ENCODE measurements around the gene KIAA0232. TPM values are rescaled to one million over a fixed set of nuclear protein-coding genes. Genes with fewer than 3 reads are reported as not detected.
"Not testable (repeated sequence)": the region's sequence is repeated elsewhere in the genome, so short reads cannot be mapped to it uniquely, and the experiment has no call there.

KIAA0232 gene
- total and polyA plus RNA-seq, 7 donors: 8.7 to 79.8 (median 53.3) TPM

DNA sequence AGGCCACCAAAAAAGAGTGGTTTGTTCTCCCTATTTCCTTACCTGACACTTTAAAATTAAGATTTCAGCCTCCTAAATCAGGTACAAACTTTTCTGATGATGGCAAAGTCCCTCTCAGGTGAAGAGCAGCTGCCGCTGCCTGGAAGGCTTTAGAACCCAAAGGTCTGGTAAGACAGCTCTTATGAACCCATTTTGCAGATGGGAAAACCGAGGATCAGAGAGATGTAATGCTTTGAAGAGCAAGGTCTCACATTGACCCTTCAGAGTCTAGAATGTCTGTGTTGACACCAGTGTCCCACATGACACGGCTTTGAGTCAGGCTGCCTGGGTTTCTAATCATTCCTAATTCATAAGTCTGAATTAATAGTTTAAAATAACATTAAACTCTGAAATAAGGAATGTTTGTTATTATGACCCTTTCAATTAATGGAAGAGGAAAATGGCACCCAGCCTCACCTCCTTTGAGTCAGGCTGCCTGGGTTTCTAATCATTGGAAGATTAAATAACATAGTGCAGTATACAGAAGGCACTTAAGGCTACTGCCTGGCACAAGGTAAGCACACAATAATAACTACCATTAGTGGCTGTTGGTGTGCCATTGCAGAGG is 27.9 kb upstream of the KIAA0232 start:
- intact Hi-C loops (cut with DNase I): no loop called here
- ATAC-seq: no peak

DNA sequence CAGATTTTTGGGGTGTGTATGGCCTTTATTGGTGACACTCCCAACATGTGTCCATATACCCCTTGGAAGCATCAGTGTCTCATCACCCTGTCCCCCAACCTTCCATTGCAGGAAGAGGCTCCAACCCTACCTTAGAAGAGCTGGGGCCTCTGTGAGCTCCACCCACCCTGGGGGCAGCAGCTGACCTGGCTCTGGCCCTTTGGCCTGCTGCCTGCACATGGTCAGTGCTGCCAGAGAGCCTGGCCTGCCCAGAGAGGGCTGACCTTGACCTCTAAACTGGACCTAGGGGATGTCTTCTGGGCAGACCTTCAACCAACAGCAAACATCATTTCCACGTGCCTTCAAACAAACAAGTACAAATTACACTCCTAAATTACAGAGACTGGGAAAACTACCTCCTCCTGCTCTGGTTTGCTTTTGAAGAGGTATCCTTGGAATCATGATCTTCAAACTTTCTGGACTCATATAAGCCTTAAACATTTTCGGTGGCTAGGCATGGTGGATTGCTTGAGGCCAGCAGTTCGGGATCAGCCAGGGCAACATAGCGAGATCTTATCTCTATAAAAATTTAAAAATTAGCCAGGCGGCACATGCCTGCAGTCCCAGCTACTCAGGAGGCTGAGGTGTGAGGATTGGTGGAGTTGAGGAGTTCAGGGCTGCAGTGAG is 27.3 kb upstream of the KIAA0232 start:
- WGBS, 3 donors: 77 to 87% (median 80%) methylated on average over 5 of the region's 5 CpGs
- H3K27me3 ChIP-seq (ENCODE audit: insufficient read depth in 3 of 3, low read length in 2 of 3): no peaks in the 10 kb centered on the region
- H3K36me3 ChIP-seq (ENCODE audit: insufficient read depth in 1 of 2, low read depth in 1 of 2): no peaks in the 10 kb centered on the region
- DNase-seq (peak in 1 of 2 donors; percentile 52), ATAC-seq (peak in 1 of 4 donors; percentile 38)
- TF ChIP-seq, protein P1, sequence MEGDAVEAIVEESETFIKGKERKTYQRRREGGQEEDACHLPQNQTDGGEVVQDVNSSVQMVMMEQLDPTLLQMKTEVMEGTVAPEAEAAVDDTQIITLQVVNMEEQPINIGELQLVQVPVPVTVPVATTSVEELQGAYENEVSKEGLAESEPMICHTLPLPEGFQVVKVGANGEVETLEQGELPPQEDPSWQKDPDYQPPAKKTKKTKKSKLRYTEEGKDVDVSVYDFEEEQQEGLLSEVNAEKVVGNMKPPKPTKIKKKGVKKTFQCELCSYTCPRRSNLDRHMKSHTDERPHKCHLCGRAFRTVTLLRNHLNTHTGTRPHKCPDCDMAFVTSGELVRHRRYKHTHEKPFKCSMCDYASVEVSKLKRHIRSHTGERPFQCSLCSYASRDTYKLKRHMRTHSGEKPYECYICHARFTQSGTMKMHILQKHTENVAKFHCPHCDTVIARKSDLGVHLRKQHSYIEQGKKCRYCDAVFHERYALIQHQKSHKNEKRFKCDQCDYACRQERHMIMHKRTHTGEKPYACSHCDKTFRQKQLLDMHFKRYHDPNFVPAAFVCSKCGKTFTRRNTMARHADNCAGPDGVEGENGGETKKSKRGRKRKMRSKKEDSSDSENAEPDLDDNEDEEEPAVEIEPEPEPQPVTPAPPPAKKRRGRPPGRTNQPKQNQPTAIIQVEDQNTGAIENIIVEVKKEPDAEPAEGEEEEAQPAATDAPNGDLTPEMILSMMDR (IDR thresholded peaks at IDR 0.05): no peak
- intact Hi-C loops (cut with DNase I): no loop called here
- no peak overlapping the region for H3K27ac ChIP-seq
- H3K9me3 ChIP-seq: no peaks in the 10 kb centered on the region
- H3K4me1 ChIP-seq: no peaks in the 10 kb centered on the region
- H3K4me3 ChIP-seq: no peak overlapping the region

More for the DNA sequence above, 27.9 kb upstream of the KIAA0232 start:
- H3K4me1 ChIP-seq: peaks cover 2% of the 10 kb centered on the region
- no peak overlapping the region for H3K27ac ChIP-seq
- 93 to 97% (median 95%) methylated on average over 3 of the region's 3 CpGs for WGBS, 3 donors
- H3K4me3 ChIP-seq: no peak overlapping the region
- H3K9me3 ChIP-seq: no peaks in the 10 kb centered on the region
- TF ChIP-seq, protein P1 (IDR thresholded peaks at IDR 0.05): no peak
- H3K36me3 ChIP-seq (ENCODE audit: insufficient read depth in 1 of 2, low read depth in 1 of 2): no peaks in the 10 kb centered on the region
- DNase-seq: peak in 1 of 2 donors; percentile 3
- no peaks in the 10 kb centered on the region for H3K27me3 ChIP-seq (ENCODE audit: insufficient read depth in 3 of 3, low read length in 2 of 3)

DNA sequence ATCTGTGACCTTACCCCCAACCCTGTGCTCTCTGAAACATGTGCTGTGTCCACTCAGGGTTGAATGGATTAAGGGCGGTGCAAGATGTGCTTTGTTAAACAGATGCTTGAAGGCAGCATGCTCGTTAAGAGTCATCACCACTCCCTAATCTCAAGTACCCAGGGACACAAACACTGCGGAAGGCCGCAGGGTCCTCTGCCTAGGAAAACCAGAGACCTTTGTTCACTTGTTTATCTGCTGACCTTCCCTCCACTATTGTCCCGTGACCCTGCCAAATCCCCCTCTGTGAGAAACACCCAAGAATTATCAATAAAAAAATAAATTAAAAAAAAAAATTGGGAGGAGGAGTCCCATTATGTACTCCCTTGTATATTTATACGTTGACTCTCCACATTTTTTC is 26.2 kb upstream of the KIAA0232 start:
- WGBS, 3 donors: 69 to 75% (median 72%) methylated on average over 2 of the region's 6 CpGs
- H3K36me3 ChIP-seq (ENCODE audit: insufficient read depth in 1 of 2, low read depth in 1 of 2); H3K4me1 ChIP-seq; H3K4me3 ChIP-seq; ATAC-seq; H3K27me3 ChIP-seq (ENCODE audit: insufficient read depth in 3 of 3, low read length in 2 of 3); H3K9me3 ChIP-seq; intact Hi-C loops (cut with DNase I); DNase-seq; H3K27ac ChIP-seq: not testable (repeated sequence)

DNA sequence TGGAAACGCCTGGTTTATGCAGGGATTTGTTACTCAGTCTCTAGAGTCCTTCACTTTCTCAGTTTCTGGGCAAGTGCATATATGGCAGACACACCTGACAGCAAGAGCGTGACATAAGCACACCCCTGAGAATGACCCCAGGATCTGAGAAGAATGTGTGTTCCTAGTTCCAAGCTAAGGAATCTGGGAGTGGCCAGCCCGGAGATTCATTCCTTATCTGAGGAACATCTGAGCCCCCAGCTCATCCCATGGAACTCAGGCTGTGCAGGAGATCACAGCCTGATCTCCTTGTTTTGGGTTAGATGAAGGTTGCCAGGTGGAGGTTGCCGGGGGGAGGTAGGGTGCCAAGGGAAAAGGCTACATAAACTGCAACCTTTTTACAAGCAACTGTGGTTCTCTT is 23.8 kb upstream of the KIAA0232 start:
- WGBS, 3 donors: 74 to 76% (median 75%) methylated on average over 4 of the region's 4 CpGs
- DNase-seq (peak in 1 of 2 donors; percentile 10), ATAC-seq (no peak)
- TF ChIP-seq, protein P1 (IDR thresholded peaks at IDR 0.05): no peak
- H3K27ac ChIP-seq: no peak overlapping the region
- H3K27me3 ChIP-seq (ENCODE audit: insufficient read depth in 3 of 3, low read length in 2 of 3): no peaks in the 10 kb centered on the region
- H3K36me3 ChIP-seq (ENCODE audit: insufficient read depth in 1 of 2, low read depth in 1 of 2): no peaks in the 10 kb centered on the region
- no peaks in the 10 kb centered on the region for H3K9me3 ChIP-seq
- no peak overlapping the region for H3K4me3 ChIP-seq
- intact Hi-C loops (cut with DNase I): no loop called here
- H3K4me1 ChIP-seq: no peaks in the 10 kb centered on the region

DNA sequence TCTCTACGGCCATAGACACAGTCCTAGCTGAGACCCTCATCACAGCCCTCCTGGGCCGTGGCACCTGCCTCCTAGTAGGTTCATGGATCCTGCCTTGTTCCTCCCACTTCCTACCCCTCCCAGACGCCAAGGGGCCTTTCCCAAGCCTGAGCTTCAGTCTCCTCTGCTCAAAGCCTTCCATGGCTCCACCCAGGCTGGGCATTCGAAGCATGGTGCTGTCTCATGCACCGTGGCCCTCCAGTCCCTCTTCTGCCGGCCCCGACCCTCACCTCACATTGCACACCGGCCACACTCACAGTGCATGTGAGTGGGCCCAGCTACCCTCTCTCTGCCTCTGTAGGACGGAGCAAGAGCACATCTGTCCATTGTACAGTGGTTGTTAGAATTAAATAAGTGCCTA is 21.7 kb upstream of the KIAA0232 start:
- H3K27ac ChIP-seq: no peak overlapping the region
- H3K4me1 ChIP-seq: no peaks in the 10 kb centered on the region
- intact Hi-C loops (cut with DNase I): no loop called here
- H3K27me3 ChIP-seq (ENCODE audit: insufficient read depth in 3 of 3, low read length in 2 of 3): no peaks in the 10 kb centered on the region
- H3K9me3 ChIP-seq: no peaks in the 10 kb centered on the region
- ATAC-seq: no peak
- TF ChIP-seq, protein P1 (IDR thresholded peaks at IDR 0.05): no peak
- WGBS, 3 donors: 91 to 94% (median 92%) methylated on average over 9 of the region's 9 CpGs
- no peak for DNase-seq
- no peak overlapping the region for H3K4me3 ChIP-seq
- H3K36me3 ChIP-seq (ENCODE audit: insufficient read depth in 1 of 2, low read depth in 1 of 2): no peaks in the 10 kb centered on the region

All from psoas muscle (tissue), 8 donors.